HepG2 (cell line): ENCODE results near the gene TUBGCP3. TPM values are rescaled to one million over a fixed set of nuclear protein-coding genes. Genes with fewer than 3 reads are reported as not detected.
"Not testable (repeated sequence)": the region's sequence is repeated elsewhere in the genome, so short reads cannot be mapped to it uniquely, and the experiment has no call there.

ENCODE experiments used
- ATAC-seq: fragments of 200-7000 bp; cut with Tn5 transposase; 3 replicates; pipeline ENCODE4 v1.9.1; 2020; ENCODE audit warnings: mild to moderate bottlenecking, moderate library complexity
- BruUV-seq: library from RNA; stranded (reverse); fragments of 400-500 nt; replicated peaks from 2 replicates; lab custom pipeline; 2021; lab: Mats Ljungman, UMichigan
- CTCF ChIA-PET: fragments of 300-600 bp; formaldehyde crosslinking; extraction: SDS; loops from one replicate; lab custom pipeline; 2021; ENCODE audit warnings: low total read pairs, inconsistent platforms, low intra/inter-chr PET ratio; lab: Yijun Ruan, JAX
- POLR2A ChIA-PET: fragments of 350-600 bp; sonication (Branson Sonifier 250); formaldehyde crosslinking; loops from one replicate; lab custom pipeline; 2020; ENCODE audit warnings: antibody characterized with exemption, inconsistent platforms; lab: Yijun Ruan, JAX
- DNase-seq: peaks from one replicate; pipeline ENCODE4 v3.0.0-alpha.2; 2015; ENCODE audit warnings: low spot score
- FAIRE-seq: peaks from 3 replicates; lab custom pipeline; 2011; peaks lifted over from hg19 to GRCh38; lab: Jason Lieb, UNC
- H2AFZ ChIP-seq: one replicate; pipeline ENCODE4 v1.6.1; 2011; ENCODE audit warnings: low read length, inconsistent platforms
- H3K27ac ChIP-seq: fragments of 300-600 bp; 3 replicates; pipeline ENCODE4 v1.8.0; 2011; ENCODE audit warnings: mixed run types, mild to moderate bottlenecking, mixed read lengths, low read length, inconsistent platforms; ENCODE audit not compliant: insufficient read depth; ENCODE audit errors: extremely low read length
- H3K27me3 ChIP-seq, 2 experiments: fragments of 200-600 bp in 1 of 2; 2 replicates in 1 of 2; 3 replicates in 1 of 2; pipeline versions ENCODE4 v1.6.0 to v1.8.0; 2011; ENCODE audit warnings: low read length in 2 of 2, mild to moderate bottlenecking in 2 of 2, moderate library complexity in 2 of 2, inconsistent platforms in 1 of 2; ENCODE audit not compliant: insufficient read depth in 2 of 2, control insufficient read depth in 1 of 2
- H3K36me3 ChIP-seq, 2 experiments: fragments of 200-600 bp in 1 of 2; replicated peaks in 1 of 2; 2 replicates in 1 of 2; 3 replicates in 1 of 2; pipeline versions ENCODE4 v1.5.1 to v1.8.0; 2011; ENCODE audit warnings: low read length in 2 of 2, inconsistent platforms in 1 of 2; ENCODE audit not compliant: insufficient read depth in 2 of 2, control insufficient read depth in 1 of 2
- H3K4me1 ChIP-seq: 2 replicates; pipeline ENCODE4 v1.5.1; 2012; ENCODE audit warnings: low read length, inconsistent platforms; ENCODE audit not compliant: insufficient read depth
- H3K4me2 ChIP-seq: 2 replicates; pipeline ENCODE4 v1.6.0; 2011; ENCODE audit warnings: low read depth, low read length, inconsistent platforms
- H3K4me3 ChIP-seq, 3 experiments: fragments of 200-600 bp in 1 of 3; sonication (generic), shearing (Covaris generic) in 1 of 3; replicated peaks in 1 of 3; 2 replicates each; pipeline ENCODE4 v1.5.1; 2011 to 2016; ENCODE audit warnings: low read length in 3 of 3, inconsistent platforms in 2 of 3, low read depth in 2 of 3, mild to moderate bottlenecking in 2 of 3, control low read depth in 1 of 3, mixed read lengths in 1 of 3; ENCODE audit not compliant: insufficient read depth in 1 of 3
- H3K79me2 ChIP-seq: one replicate; pipeline ENCODE4 v1.6.1; 2011; ENCODE audit warnings: low read length, inconsistent platforms; ENCODE audit not compliant: insufficient read depth
- H3K9ac ChIP-seq: 2 replicates; pipeline ENCODE4 v1.6.0; 2011; ENCODE audit warnings: mild to moderate bottlenecking, low read depth, low read length, inconsistent platforms; ENCODE audit not compliant: insufficient read depth
- H3K9me3 ChIP-seq: 2 replicates; pipeline ENCODE4 v1.5.1; 2012; ENCODE audit warnings: mild to moderate bottlenecking, low read length
- H4K20me1 ChIP-seq: 2 replicates; pipeline ENCODE4 v1.6.0; 2011; ENCODE audit warnings: inconsistent platforms, mild to moderate bottlenecking, low read length, moderate library complexity; ENCODE audit not compliant: insufficient read depth
- JUND ChIP-seq: sonication (generic); formaldehyde crosslinking; IDR thresholded peaks from 2 replicates; pipeline ENCODE4 v1.8.0; 2022; ENCODE audit warnings: mild to moderate bottlenecking, missing genetic modification reagents
- PRDM15 ChIP-seq: sonication (generic); formaldehyde crosslinking; IDR thresholded peaks from 2 replicates; pipeline ENCODE4 v1.4.0; 2020; ENCODE audit warnings: missing genetic modification reagents
- ZNF776 ChIP-seq: sonication (generic); formaldehyde crosslinking; IDR thresholded peaks from 2 replicates; pipeline ENCODE4 v1.4.0; 2020; ENCODE audit warnings: mild to moderate bottlenecking, missing genetic modification reagents
- WGBS: methylation state at CpG from one replicate; pipeline ENCODE4 v1.1.6; 2017; ENCODE audit warnings: low lambda C conversion rate; 5-methylcytosine and 5-hydroxymethylcytosine counted together
- in situ Hi-C: cut with HindIII; loops from 2 replicates; pipeline ENCODE4 v1.10.0; 2017; ENCODE audit warnings: low pct_unique_long_range_greater_than_20kb; ENCODE audit not compliant: extremely low pct_ligation_motif_present
- intact Hi-C: fragments of 100-400 bp; cut with micrococcal nuclease; formaldehyde crosslinking; loops from one replicate; pipeline ENCODE4 v1.10.0; 2022; ENCODE audit not compliant: unreplicated experiment
- polyA plus RNA-seq, 8 experiments: library from polyadenylated mRNA; depleted of rRNA in 3 of 8; stranded (reverse) in 7 of 8; unstranded in 1 of 8; fragments of >200 nt; fragmentation: Illumina TruSeq in 4 of 8; extraction: Trizol in 4 of 8; gene quantifications; 2 replicates each; pipeline versions ENCODE4 v1.2.1 to v1.2.3, GENCODE V29; 2011 to 2016; ENCODE audit warnings: low read depth in 4 of 8, missing spikeins in 1 of 8, mixed read lengths in 1 of 8; ENCODE audit not compliant: insufficient read depth in 1 of 8
- total RNA-seq, 5 experiments: library from RNA; depleted of rRNA; stranded (reverse); fragments of >200 nt; fragmentation: Illumina TruSeq; extraction: Trizol; gene quantifications; 2 replicates each; pipeline ENCODE4 v1.2.3, GENCODE V29; 2016; ENCODE audit warnings: low read depth in 1 of 5

The TUBGCP3 gene
- total and polyA plus RNA-seq, 2 of the 13 experiments (the other 11 are each of a cell fraction or from before 2014, with no cell fraction given): 12.6 to 15.5 TPM

GRCh38 chr13:112629161-112629560 lies 41.2 kb upstream of the TUBGCP3 start:
- Histone ChIP-seq H3K4me1 (peaks cover 20% of the 10 kb centered on the region), H3K36me3 (no peaks in the 10 kb centered on the region), H3K27me3 (peaks cover 0 to 31% of the 10 kb centered on the region in 2 experiments; a peak in 4 of 5 replicates), H4K20me1 (no peaks in the 10 kb centered on the region), H3K9ac (no peak overlapping the region), H3K9me3 (no peaks in the 10 kb centered on the region), H3K27ac (no peak overlapping the region), H2AFZ (no peak overlapping the region), H3K4me2 (no peak overlapping the region), H3K4me3 (no peak overlapping the region), H3K79me2 (no peaks in the 10 kb centered on the region)
- intact Hi-C loops: no loop called here
- WGBS: 53% methylated on average over 8 of the region's 8 CpGs
- DNase-seq (no peak), ATAC-seq (no peak), FAIRE-seq (no peak)
- TF ChIP-seq ZNF776 (CRISPR knock-in tag) (no peak), PRDM15 (CRISPR knock-in tag) (no peak), JUND (CRISPR knock-in tag) (no peak)
- CTCF ChIA-PET: no interaction called here
- POLR2A ChIA-PET: no interaction called here
- in situ Hi-C loops: no loop called here
- BruUV-seq: no TSS peak

- H3K4me3 ChIP-seq, H4K20me1 ChIP-seq, H3K79me2 ChIP-seq, H3K9ac ChIP-seq, CTCF ChIA-PET, intact Hi-C loops, H3K4me2 ChIP-seq, H3K27ac ChIP-seq, H2AFZ ChIP-seq, DNase-seq, H3K4me1 ChIP-seq, FAIRE-seq, ATAC-seq, H3K36me3 ChIP-seq, POLR2A ChIA-PET, BruUV-seq, in situ Hi-C loops, H3K9me3 ChIP-seq: not testable (repeated sequence)
- peaks cover 6 to 40% of the 10 kb centered on the region in 2 experiments; a peak in 4 of 5 replicates for H3K27me3 ChIP-seq
- WGBS: 43% methylated on average over 1 of the region's 1 CpG
These were observed 39.7 kb upstream of the TUBGCP3 start for GRCh38 chr13:112627613-112628012.
